ENCODE measurements around the gene LRRC66.

The LRRC66 gene

GRCh38 chr4:52010986-52011385 is 9.2 kb downstream of the LRRC66 start:
- no peak for DNase-seq (ENCODE audit: low read depth in 2 of 2)

- no peak for DNase-seq (ENCODE audit: low read depth in 2 of 2)
Observed at GRCh38 chr4:52006887-52007286, 13.3 kb downstream of the LRRC66 start.

- no peak for DNase-seq (ENCODE audit: low read depth in 2 of 2)
Observed at GRCh38 chr4:52005604-52006273, 14.4 kb downstream of the LRRC66 start.

GRCh38 chr4:52004414-52004813 is 15.7 kb downstream of the LRRC66 start:
- DNase-seq (ENCODE audit: low read depth in 2 of 2): no peak

GRCh38 chr4:52001616-52002015 is 18.5 kb downstream of the LRRC66 start:
- no peak for DNase-seq (ENCODE audit: low read depth in 2 of 2)

GRCh38 chr4:51999250-51999649 is 20.9 kb downstream of the LRRC66 start:
- no peak for DNase-seq (ENCODE audit: low read depth in 2 of 2)

- no peak for DNase-seq (ENCODE audit: low read depth in 2 of 2)
Observed at GRCh38 chr4:51998837-51999236, 21.3 kb downstream of the LRRC66 start.

GRCh38 chr4:51997647-51998046 is 22.5 kb downstream of the LRRC66 start:
- DNase-seq (ENCODE audit: low read depth in 2 of 2): no peak

GRCh38 chr4:51995647-51996220 is 24.4 kb downstream of the LRRC66 start:
- no peak for DNase-seq (ENCODE audit: low read depth in 2 of 2)

GRCh38 chr4:51965862-51966261 is 54.3 kb downstream of the LRRC66 start:
- DNase-seq (ENCODE audit: low read depth in 2 of 2): no peak

- no peak for DNase-seq (ENCODE audit: low read depth in 2 of 2)
Observed at GRCh38 chr4:51963841-51964517, 56.2 kb downstream of the LRRC66 start.

- no peak for DNase-seq (ENCODE audit: low read depth in 2 of 2)
Observed at GRCh38 chr4:51960486-51960885, 59.7 kb downstream of the LRRC66 start.

GRCh38 chr4:51958199-51958968 is 61.8 kb downstream of the LRRC66 start:
- DNase-seq (ENCODE audit: low read depth in 2 of 2): no peak
